Mucosa of descending colon (tissue), 3 donors: ENCODE data around the gene ZDHHC24. TPM values are rescaled to one million over a fixed set of nuclear protein-coding genes. Genes with fewer than 3 reads are reported as not detected.

ENCODE experiments used
- ATAC-seq: fragments of 200-7000 bp; cut with Tn5 transposase; one replicate; pipeline ENCODE4 v1.9.1; 2020; ENCODE audit warnings: mild to moderate bottlenecking, moderate library complexity
- DNase-seq, 3 donors: peaks; one replicate each; pipeline ENCODE4 v3.0.0-alpha.2; 2020
- H3K36me3 ChIP-seq: fragments of 200-600 bp; one replicate; pipeline ENCODE4 v1.8.0; 2021; ENCODE audit warnings: low read depth, mild to moderate bottlenecking
- H3K4me1 ChIP-seq: fragments of 200-600 bp; one replicate; pipeline ENCODE4 v1.8.0; 2021; ENCODE audit warnings: low read depth, mild to moderate bottlenecking
- H3K4me3 ChIP-seq: fragments of 200-600 bp; one replicate; pipeline ENCODE4 v1.8.0; 2021; ENCODE audit warnings: mild to moderate bottlenecking
- H3K9me3 ChIP-seq: fragments of 200-600 bp; one replicate; pipeline ENCODE4 v1.8.0; 2021; ENCODE audit warnings: mild to moderate bottlenecking
- intact Hi-C, 2 donors: fragments of 100-400 bp; cut with DNase I in 1 of 2; cut with micrococcal nuclease in 1 of 2; formaldehyde crosslinking; loops; one replicate each; pipeline versions ENCODE4 v1.11.0 to v1.11.1; 2022; cut with DNase I, micrococcal nuclease
- total RNA-seq, 3 donors: library from RNA; stranded (reverse); fragmentation: NEBNext Ultra II Directional in 2 of 3; extraction: Animal tissue kit (Norgen Biotek cat#: 25700) in 2 of 3; gene quantifications; one replicate each; pipeline versions ENCODE4 v1.2.1 to v1.2.4, GENCODE V29; 2021 to 2023
- TF ChIP-seq, protein P1 (sequence below): fragments of 200-600 bp; IDR thresholded peaks from one replicate; pipeline ENCODE4 v1.8.0; 2022; ENCODE audit warnings: antibody characterized with exemption, mild to moderate bottlenecking
- donor health status: DM: no; HTN: no; CAD: no; lungs with moderate emphysema.
- donor health status: DM: no; HTN: no; CAD: no.
- donor health status: DM: no; HTN: yes; CAD: no.

The ZDHHC24 gene
- total RNA-seq, 3 donors from 2014 or later = 9.1 to 11.8 (median 10.4) TPM

GRCh38 chr11:66531841-66532240, 14.0 kb downstream of the ZDHHC24 start:
- intact Hi-C loops = no loop called here
- Histone ChIP-seq H3K9me3 (no peaks in the 10 kb centered on the region), H3K4me1 (no peaks in the 10 kb centered on the region), H3K36me3 (no peaks in the 10 kb centered on the region), H3K4me3 (no peak overlapping the region)
- TF ChIP-seq, protein P1, sequence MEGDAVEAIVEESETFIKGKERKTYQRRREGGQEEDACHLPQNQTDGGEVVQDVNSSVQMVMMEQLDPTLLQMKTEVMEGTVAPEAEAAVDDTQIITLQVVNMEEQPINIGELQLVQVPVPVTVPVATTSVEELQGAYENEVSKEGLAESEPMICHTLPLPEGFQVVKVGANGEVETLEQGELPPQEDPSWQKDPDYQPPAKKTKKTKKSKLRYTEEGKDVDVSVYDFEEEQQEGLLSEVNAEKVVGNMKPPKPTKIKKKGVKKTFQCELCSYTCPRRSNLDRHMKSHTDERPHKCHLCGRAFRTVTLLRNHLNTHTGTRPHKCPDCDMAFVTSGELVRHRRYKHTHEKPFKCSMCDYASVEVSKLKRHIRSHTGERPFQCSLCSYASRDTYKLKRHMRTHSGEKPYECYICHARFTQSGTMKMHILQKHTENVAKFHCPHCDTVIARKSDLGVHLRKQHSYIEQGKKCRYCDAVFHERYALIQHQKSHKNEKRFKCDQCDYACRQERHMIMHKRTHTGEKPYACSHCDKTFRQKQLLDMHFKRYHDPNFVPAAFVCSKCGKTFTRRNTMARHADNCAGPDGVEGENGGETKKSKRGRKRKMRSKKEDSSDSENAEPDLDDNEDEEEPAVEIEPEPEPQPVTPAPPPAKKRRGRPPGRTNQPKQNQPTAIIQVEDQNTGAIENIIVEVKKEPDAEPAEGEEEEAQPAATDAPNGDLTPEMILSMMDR = no peak
- DNase-seq (no peak), ATAC-seq (no peak)

DNA sequence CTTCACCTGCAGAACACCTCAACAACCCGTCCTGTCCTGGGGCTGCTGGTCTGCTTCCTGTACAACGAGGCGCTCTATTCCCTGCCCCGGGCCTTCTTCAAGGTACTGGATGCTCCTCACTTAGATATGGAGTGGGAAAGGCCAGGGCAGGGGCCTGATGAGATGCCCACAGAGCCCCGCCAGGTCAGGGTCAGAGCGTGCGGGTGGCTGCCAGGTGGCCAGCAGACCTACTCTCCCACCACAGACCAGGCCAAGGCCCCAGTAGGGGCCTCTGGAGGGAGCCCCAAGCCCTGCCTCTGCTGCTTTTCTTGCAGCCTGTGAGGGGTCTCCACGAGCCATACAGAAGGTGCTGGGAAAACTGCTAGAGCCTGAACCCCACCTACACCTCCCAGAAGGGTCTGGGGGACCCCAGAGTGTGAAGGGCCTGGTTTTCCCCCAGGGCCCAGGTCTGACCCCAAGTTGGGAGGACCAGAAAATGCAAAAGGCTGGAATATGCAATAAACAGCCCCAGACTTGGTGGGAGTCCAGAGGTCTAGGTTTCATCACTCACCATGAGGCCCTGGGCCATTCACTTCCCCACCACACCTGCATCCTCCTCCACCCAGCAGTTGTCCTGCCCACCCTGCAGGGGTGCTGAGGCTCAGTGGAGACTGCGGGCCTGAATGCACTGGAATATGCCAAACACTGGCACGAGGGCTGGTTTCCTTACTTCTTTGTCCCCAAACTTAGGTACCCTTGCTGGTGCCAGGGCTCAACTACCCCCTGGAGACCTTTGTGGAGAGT, 14.7 kb downstream of the ZDHHC24 start:
- peak; percentile 10 for ATAC-seq
- DNase-seq = no peak
- no peaks in the 10 kb centered on the region for H3K9me3 ChIP-seq
- no peaks in the 10 kb centered on the region for H3K4me1 ChIP-seq
- TF ChIP-seq, protein P1 = no peak
- no peak overlapping the region for H3K4me3 ChIP-seq
- intact Hi-C loops = no loop called here
- no peaks in the 10 kb centered on the region for H3K36me3 ChIP-seq

GRCh38 chr11:66529655-66530054, 16.2 kb downstream of the ZDHHC24 start:
- DNase-seq (peak in 1 of 3 donors; percentile 40), ATAC-seq (peak; percentile 19)
- H3K4me1 ChIP-seq = no peaks in the 10 kb centered on the region
- intact Hi-C loops = no loop called here
- H3K36me3 ChIP-seq = no peaks in the 10 kb centered on the region
- H3K9me3 ChIP-seq = no peaks in the 10 kb centered on the region
- TF ChIP-seq, protein P1 = no peak
- H3K4me3 ChIP-seq = no peak overlapping the region

DNA sequence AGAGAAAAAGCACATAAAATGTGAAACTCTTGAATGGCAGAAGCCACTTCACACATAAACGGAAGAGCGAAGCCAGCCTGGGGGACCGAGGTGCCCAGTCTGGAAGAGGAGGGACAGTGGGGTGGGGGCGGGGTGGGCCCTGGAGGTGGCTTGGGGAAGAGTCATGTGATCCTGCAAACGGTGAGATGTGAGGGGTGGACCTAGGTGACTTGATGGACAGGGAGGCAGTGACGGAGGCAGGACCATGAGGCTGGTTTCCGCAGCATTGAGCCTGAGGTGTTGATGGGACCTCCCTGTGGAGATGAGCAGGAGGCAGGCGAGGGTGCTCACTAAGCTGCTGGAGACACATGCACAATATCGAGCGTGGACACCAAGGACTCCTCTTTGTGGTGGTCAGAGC, 16.8 kb downstream of the ZDHHC24 start:
- Histone ChIP-seq H3K9me3 (no peaks in the 10 kb centered on the region), H3K4me1 (no peaks in the 10 kb centered on the region), H3K36me3 (no peaks in the 10 kb centered on the region), H3K4me3 (no peak overlapping the region)
- TF ChIP-seq, protein P1 = no peak
- DNase-seq = peak in 1 of 3 donors; percentile 21
- intact Hi-C loops = no loop called here
- ATAC-seq = no peak

- TF ChIP-seq, protein P1 = no peak
- Histone ChIP-seq H3K36me3 (no peaks in the 10 kb centered on the region), H3K4me3 (no peak overlapping the region), H3K9me3 (no peaks in the 10 kb centered on the region), H3K4me1 (no peaks in the 10 kb centered on the region)
- ATAC-seq (no peak), DNase-seq (no peak)
- intact Hi-C loops = no loop called here
Measured at GRCh38 chr11:66524304-66525040, 21.4 kb downstream of the ZDHHC24 start.
